GM19023 (cell line): Measurements from ENCODE around the gene FBXL15.
A peak's percentile ranks its signal among the peaks of the same experiment; 100 is the strongest.
"Not testable (repeated sequence)": the region's sequence is repeated elsewhere in the genome, so short reads cannot be mapped to it uniquely, and the experiment has no call there.

ENCODE experiments used
- ATAC-seq: cut with Tn5 transposase; IDR thresholded peaks from one replicate; pipeline ENCODE4 v1.9.1; 2021; ENCODE audit warnings: mild to moderate bottlenecking, moderate library complexity; ENCODE audit not compliant: unreplicated experiment

The FBXL15 gene

GRCh38 chr10:102452672-102453340 is 32.2 kb downstream of the FBXL15 start:
- ATAC-seq: no peak

- ATAC-seq: no peak
Observed at GRCh38 chr10:102453502-102453901, 32.9 kb downstream of the FBXL15 start.

GRCh38 chr10:102454662-102455487 is 34.2 kb downstream of the FBXL15 start:
- ATAC-seq: not testable (repeated sequence)

- no peak for ATAC-seq
Observed at GRCh38 chr10:102455893-102456471, 35.3 kb downstream of the FBXL15 start.

- ATAC-seq: no peak
Observed at GRCh38 chr10:102457591-102458150, 37.0 kb downstream of the FBXL15 start.

- ATAC-seq: no peak
Observed at GRCh38 chr10:102458656-102459055, 38.0 kb downstream of the FBXL15 start.

- ATAC-seq: peak; percentile 20
Observed at GRCh38 chr10:102460836-102461186, 40.2 kb downstream of the FBXL15 start.

- peak; percentile 92 for ATAC-seq
Observed at GRCh38 chr10:102461187-102462054, 40.8 kb downstream of the FBXL15 start.

GRCh38 chr10:102462512-102463054 is 41.9 kb downstream of the FBXL15 start:
- no peak for ATAC-seq

GRCh38 chr10:102463983-102464382 is 43.3 kb downstream of the FBXL15 start:
- ATAC-seq: no peak

GRCh38 chr10:102465466-102465865 is 44.8 kb downstream of the FBXL15 start:
- ATAC-seq: no peak

- ATAC-seq: no peak
Observed at GRCh38 chr10:102467318-102467717, 46.7 kb downstream of the FBXL15 start.

GRCh38 chr10:102467971-102468438 is 47.4 kb downstream of the FBXL15 start:
- no peak for ATAC-seq

- ATAC-seq: no peak
Observed at GRCh38 chr10:102468683-102469082, 48.0 kb downstream of the FBXL15 start.

- no peak for ATAC-seq
Observed at GRCh38 chr10:102470579-102471546, 50.2 kb downstream of the FBXL15 start.
